Measurements from ENCODE around the gene KLRC1. TPM values are rescaled to one million over a fixed set of nuclear protein-coding genes. Genes with fewer than 3 reads are reported as not detected.
"Not testable (repeated sequence)": the region's sequence is repeated elsewhere in the genome, so short reads cannot be mapped to it uniquely, and the experiment has no call there.

Gene KLRC1
- total and polyA plus RNA-seq, 2 of the 8 experiments (the other 6 are each of a cell fraction or from before 2014, with no cell fraction given) = not detected

DNA sequence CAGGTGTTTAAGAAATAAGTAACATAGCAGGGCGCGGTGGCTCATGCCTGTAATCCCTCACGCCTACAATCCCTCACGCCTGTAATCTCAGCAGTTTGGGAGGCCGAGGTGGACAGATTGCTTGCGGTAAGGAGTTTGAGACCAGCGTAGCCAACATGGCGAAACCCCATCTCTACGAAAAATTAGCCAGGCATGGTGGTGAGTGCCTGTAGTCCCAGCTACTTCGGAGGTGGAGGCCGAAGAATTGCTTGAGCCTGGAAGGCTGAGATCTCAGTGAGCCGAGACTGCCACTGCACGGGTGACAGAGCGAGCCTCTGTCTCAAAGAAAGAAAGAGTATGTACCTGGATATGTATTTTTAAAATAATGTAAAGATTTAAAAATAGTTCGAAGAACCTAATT is 57.0 kb downstream of the KLRC1 start:
- H3K4me3 ChIP-seq (ENCODE audit: extremely low read depth in 1 of 4, insufficient read depth in 2 of 4, low read depth in 3 of 4, low read length in 4 of 4); H3K9ac ChIP-seq (replicated peaks in 1 of 4; ENCODE audit: extremely low read depth in 1 of 4, low read depth in 3 of 4, low read length in 3 of 4); H4K8ac ChIP-seq (ENCODE audit: extremely low read depth, insufficient read depth, low read length); H3K18ac ChIP-seq (ENCODE audit: extremely low read depth, low read length); H3K36me3 ChIP-seq (ENCODE audit: control insufficient read depth in 2 of 4, insufficient read depth in 4 of 4, low read length in 3 of 4); H3K14ac ChIP-seq (ENCODE audit: insufficient read length); H3K23ac ChIP-seq (ENCODE audit: insufficient read length); H2BK15ac ChIP-seq (ENCODE audit: low read length); H2BK120ac ChIP-seq (replicated peaks; ENCODE audit: low read depth, low read length); H4K91ac ChIP-seq (replicated peaks; ENCODE audit: insufficient read length, low read length); DNase-seq (ENCODE audit: low read depth in 1 of 2, low spot score in 2 of 2); FAIRE-seq; H3K27ac ChIP-seq (ENCODE audit: low read depth, low read length); H2BK12ac ChIP-seq (ENCODE audit: low read depth, low read length); H3K9me3 ChIP-seq (ENCODE audit: insufficient read depth in 2 of 2, low read depth in 1 of 2, low read length in 1 of 2); H3K79me2 ChIP-seq (ENCODE audit: control insufficient read depth in 1 of 2, insufficient read depth in 2 of 2, low read length in 2 of 2); H4K5ac ChIP-seq (ENCODE audit: insufficient read length, low read depth, low read length); H2AFZ ChIP-seq (ENCODE audit: low read length); H3K4me1 ChIP-seq (replicated peaks in 1 of 4; ENCODE audit: control insufficient read depth in 3 of 4, insufficient read depth in 4 of 4, low read length in 3 of 4); H3K27me3 ChIP-seq (replicated peaks in 1 of 4; ENCODE audit: control insufficient read depth in 3 of 4, extremely low read depth in 1 of 4, insufficient read depth in 3 of 4, low read length in 3 of 4); H2AK5ac ChIP-seq (ENCODE audit: low read depth, low read length); H3K4me2 ChIP-seq (ENCODE audit: insufficient read depth in 1 of 2, low read depth in 2 of 2, low read length in 2 of 2); POLR2A ChIA-PET (ENCODE audit: partially characterized antibody); H3K23me2 ChIP-seq (ENCODE audit: low read depth, low read length); H2BK20ac ChIP-seq (ENCODE audit: low read length); H3K79me1 ChIP-seq (ENCODE audit: low read depth, low read length); H2BK5ac ChIP-seq (ENCODE audit: low read depth, low read length); H4K20me1 ChIP-seq (replicated peaks in 1 of 2; ENCODE audit: control insufficient read depth in 1 of 2, insufficient read depth in 2 of 2, low read length in 2 of 2); H3K4ac ChIP-seq (replicated peaks; ENCODE audit: insufficient read length, low read depth, low read length); H3K56ac ChIP-seq (replicated peaks; ENCODE audit: insufficient read length, low read depth, low read length): not testable (repeated sequence)
- CTCF ChIA-PET (ENCODE audit: partially characterized antibody) = interaction anchor here (1.7 kb wide), 1 partner anchor 30 kb away, joined by 4 read pairs; no protein-coding TSS in a partner anchor
- 93% methylated on average over 15 of the region's 15 CpGs; no CpG with 5 or more reads in 1 of the 2 experiments for WGBS, 2 experiments (ENCODE audit: extremely low coverage in 1 of 2, insufficient coverage in 1 of 2, insufficient read length in 1 of 2, insufficient replicate concordance in 2 of 2, low coverage in 1 of 2, low lambda C conversion rate in 2 of 2, missing lambda C conversion rate in 1 of 2)

Other genes starting within 250 kb of the KLRC1 start
- 80.9 and 87.9 TPM in 2 replicates for gene GABARAPL1, start 240.5 kb downstream of the KLRC1 start, total RNA-seq (2021; fragmentation: NEBNext Ultra II Directional; extraction: Animal tissue kit (Norgen Biotek cat#: 25700))
- 35.9 and 56.1 TPM in 2 replicates for gene GABARAPL1, start 240.5 kb downstream of the KLRC1 start, polyA plus RNA-seq (2011; rRNA removed)
- gene KLRD1, start 145.5 kb downstream of the KLRC1 start, total RNA-seq (2021; fragmentation: NEBNext Ultra II Directional; extraction: Animal tissue kit (Norgen Biotek cat#: 25700)) = 0.06 TPM in 1 of 2 replicates, not detected in the other
- gene KLRD1, start 145.5 kb downstream of the KLRC1 start, polyA plus RNA-seq (2011; rRNA removed) = under 0.01 and 0.02 TPM in 2 replicates
- not detected in 2 replicates for gene KLRK1, start 63.3 kb downstream of the KLRC1 start, total RNA-seq (2021; fragmentation: NEBNext Ultra II Directional; extraction: Animal tissue kit (Norgen Biotek cat#: 25700))
- not detected in 2 replicates for gene KLRK1, start 63.3 kb downstream of the KLRC1 start, polyA plus RNA-seq (2011; rRNA removed)
- gene KLRC4, start 43.6 kb downstream of the KLRC1 start, total RNA-seq (2021; fragmentation: NEBNext Ultra II Directional; extraction: Animal tissue kit (Norgen Biotek cat#: 25700)) = not detected in 2 replicates
- not detected in 2 replicates for gene KLRC4, start 43.6 kb downstream of the KLRC1 start, polyA plus RNA-seq (2011; rRNA removed)
- gene KLRC3, start 32.8 kb downstream of the KLRC1 start, total RNA-seq (2021; fragmentation: NEBNext Ultra II Directional; extraction: Animal tissue kit (Norgen Biotek cat#: 25700)) = not detected in 2 replicates
- not detected in 2 replicates for gene KLRC3, start 32.8 kb downstream of the KLRC1 start, polyA plus RNA-seq (2011; rRNA removed)
- gene KLRC2, start 17.4 kb downstream of the KLRC1 start, total RNA-seq (2021; fragmentation: NEBNext Ultra II Directional; extraction: Animal tissue kit (Norgen Biotek cat#: 25700)) = not detected in 2 replicates
- gene KLRC2, start 17.4 kb downstream of the KLRC1 start, polyA plus RNA-seq (2011; rRNA removed) = not detected in 2 replicates
- 5.3 and 6.7 TPM in 2 replicates for gene EIF2S3B, start 52.5 kb upstream of the KLRC1 start, total RNA-seq (2021; fragmentation: NEBNext Ultra II Directional; extraction: Animal tissue kit (Norgen Biotek cat#: 25700))
- 2.8 and 3.1 TPM in 2 replicates for gene EIF2S3B, start 52.5 kb upstream of the KLRC1 start, polyA plus RNA-seq (2011; rRNA removed)
- 51.9 and 53.7 TPM in 2 replicates for gene MAGOHB, start 160.2 kb upstream of the KLRC1 start, total RNA-seq (2021; fragmentation: NEBNext Ultra II Directional; extraction: Animal tissue kit (Norgen Biotek cat#: 25700))
- 6.6 and 21.5 TPM in 2 replicates for gene MAGOHB, start 160.2 kb upstream of the KLRC1 start, polyA plus RNA-seq (2011; rRNA removed)
- 1.1 and 1.6 TPM in 2 replicates for gene STYK1, start 220.7 kb upstream of the KLRC1 start, total RNA-seq (2021; fragmentation: NEBNext Ultra II Directional; extraction: Animal tissue kit (Norgen Biotek cat#: 25700))
- 0.38 and 0.61 TPM in 2 replicates for gene STYK1, start 220.7 kb upstream of the KLRC1 start, polyA plus RNA-seq (2011; rRNA removed)